Osteoblast (primary cell): ENCODE results near the gene NISCH. TPM values are rescaled to one million over a fixed set of nuclear protein-coding genes. Genes with fewer than 3 reads are reported as not detected.

Experiments
- DNase-seq: peaks from one replicate; pipeline ENCODE4 v3.0.0; 2011; ENCODE audit warnings: low spot score, mixed read lengths; ENCODE audit not compliant: insufficient read length; ENCODE audit errors: missing footprints
- H2AFZ ChIP-seq: 2 replicates; pipeline ENCODE4 v1.6.0; 2011; ENCODE audit warnings: mild to moderate bottlenecking, low read length
- H3K27ac ChIP-seq: 2 replicates; pipeline ENCODE4 v1.5.1; 2011; ENCODE audit warnings: mild to moderate bottlenecking, low read depth, low read length, moderate library complexity
- H3K27me3 ChIP-seq: 2 replicates; pipeline ENCODE4 v1.6.0; 2012; ENCODE audit warnings: mild to moderate bottlenecking, control low read depth, inconsistent platforms, low read length, moderate library complexity; ENCODE audit not compliant: insufficient read depth
- H3K36me3 ChIP-seq: 2 replicates; pipeline ENCODE4 v1.5.1; 2011; ENCODE audit warnings: mild to moderate bottlenecking, low read length, control low read depth, moderate library complexity; ENCODE audit not compliant: insufficient read depth
- H3K4me1 ChIP-seq: 2 replicates; pipeline ENCODE4 v1.5.1; 2011; ENCODE audit warnings: mild to moderate bottlenecking, low read length, control low read depth, moderate library complexity; ENCODE audit not compliant: insufficient read depth
- H3K4me2 ChIP-seq: 2 replicates; pipeline ENCODE4 v1.6.0; 2011; ENCODE audit warnings: mild to moderate bottlenecking, low read length; ENCODE audit not compliant: insufficient read depth
- H3K4me3 ChIP-seq: fragments of 200-600 bp; sonication (generic); 3 replicates; pipeline ENCODE4 v1.5.1; 2012; ENCODE audit warnings: mild to moderate bottlenecking, low read length, inconsistent platforms; ENCODE audit not compliant: insufficient read depth
- H3K79me2 ChIP-seq: 2 replicates; pipeline ENCODE4 v1.6.0; 2012; ENCODE audit warnings: mild to moderate bottlenecking, low read length, control low read depth, inconsistent platforms; ENCODE audit not compliant: insufficient read depth
- H3K9me3 ChIP-seq: 2 replicates; pipeline ENCODE4 v1.5.1; 2011; ENCODE audit warnings: low read depth, low read length, control low read depth
- H4K20me1 ChIP-seq: 2 replicates; pipeline ENCODE4 v1.6.0; 2012; ENCODE audit warnings: mild to moderate bottlenecking, low read length, control low read depth; ENCODE audit not compliant: insufficient read depth
- total RNA-seq: library from RNA; depleted of rRNA; stranded (reverse); fragments of >200 nt; gene quantifications from 2 replicates; pipeline ENCODE4 v1.2.3, GENCODE V29; 2012
- TF ChIP-seq, protein P1 (sequence below): IDR thresholded peaks from 2 replicates; pipeline ENCODE4 v1.5.1; 2011; ENCODE audit warnings: mild to moderate bottlenecking, low read depth, low read length, moderate library complexity; ENCODE audit errors: extremely low read depth

The NISCH gene
- total RNA-seq, 1 donor: 83.2 TPM

DNA sequence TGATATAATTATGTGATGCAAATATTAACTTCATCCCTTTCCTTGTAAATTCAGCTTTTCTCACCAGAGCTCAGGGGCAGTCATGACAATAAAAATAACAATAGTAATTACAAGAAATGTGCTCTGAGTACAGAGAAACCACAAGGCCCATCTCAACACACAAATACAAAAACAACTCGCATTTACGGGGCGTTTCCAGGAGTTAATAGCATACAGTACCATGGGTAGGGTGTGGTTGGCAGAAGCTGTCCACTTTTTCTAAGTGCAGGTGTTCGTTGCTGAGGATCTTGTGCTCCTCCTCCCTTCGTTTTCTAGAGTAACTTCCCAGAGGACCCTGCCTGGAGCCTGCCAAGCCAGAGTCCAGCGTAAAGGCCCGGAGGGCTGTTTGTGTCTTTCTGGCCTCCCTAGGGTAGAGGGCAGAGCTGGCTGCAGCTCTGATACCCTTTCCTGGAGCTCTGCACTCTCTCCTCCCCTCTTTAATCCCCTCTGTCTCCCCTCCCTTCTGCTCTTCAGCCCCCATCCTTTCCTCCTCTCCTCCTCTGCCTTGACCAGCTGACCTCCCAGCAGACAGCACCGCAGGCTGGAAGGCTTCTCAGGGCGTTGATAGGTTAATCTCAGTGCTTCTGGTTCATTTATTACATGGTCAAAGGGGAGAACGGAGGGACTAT lies 21.9 kb upstream of the NISCH start:
- Histone ChIP-seq H3K27ac (no peak overlapping the region), H3K79me2 (no peaks in the 10 kb centered on the region), H3K36me3 (no peaks in the 10 kb centered on the region), H2AFZ (no peak overlapping the region), H3K9me3 (no peaks in the 10 kb centered on the region), H4K20me1 (no peaks in the 10 kb centered on the region), H3K27me3 (peaks cover 10% of the 10 kb centered on the region), H3K4me3 (no peak overlapping the region), H3K4me1 (peaks cover 4% of the 10 kb centered on the region), H3K4me2 (no peak overlapping the region)
- no peak for DNase-seq
- TF ChIP-seq, protein P1, sequence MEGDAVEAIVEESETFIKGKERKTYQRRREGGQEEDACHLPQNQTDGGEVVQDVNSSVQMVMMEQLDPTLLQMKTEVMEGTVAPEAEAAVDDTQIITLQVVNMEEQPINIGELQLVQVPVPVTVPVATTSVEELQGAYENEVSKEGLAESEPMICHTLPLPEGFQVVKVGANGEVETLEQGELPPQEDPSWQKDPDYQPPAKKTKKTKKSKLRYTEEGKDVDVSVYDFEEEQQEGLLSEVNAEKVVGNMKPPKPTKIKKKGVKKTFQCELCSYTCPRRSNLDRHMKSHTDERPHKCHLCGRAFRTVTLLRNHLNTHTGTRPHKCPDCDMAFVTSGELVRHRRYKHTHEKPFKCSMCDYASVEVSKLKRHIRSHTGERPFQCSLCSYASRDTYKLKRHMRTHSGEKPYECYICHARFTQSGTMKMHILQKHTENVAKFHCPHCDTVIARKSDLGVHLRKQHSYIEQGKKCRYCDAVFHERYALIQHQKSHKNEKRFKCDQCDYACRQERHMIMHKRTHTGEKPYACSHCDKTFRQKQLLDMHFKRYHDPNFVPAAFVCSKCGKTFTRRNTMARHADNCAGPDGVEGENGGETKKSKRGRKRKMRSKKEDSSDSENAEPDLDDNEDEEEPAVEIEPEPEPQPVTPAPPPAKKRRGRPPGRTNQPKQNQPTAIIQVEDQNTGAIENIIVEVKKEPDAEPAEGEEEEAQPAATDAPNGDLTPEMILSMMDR: no peak

DNA sequence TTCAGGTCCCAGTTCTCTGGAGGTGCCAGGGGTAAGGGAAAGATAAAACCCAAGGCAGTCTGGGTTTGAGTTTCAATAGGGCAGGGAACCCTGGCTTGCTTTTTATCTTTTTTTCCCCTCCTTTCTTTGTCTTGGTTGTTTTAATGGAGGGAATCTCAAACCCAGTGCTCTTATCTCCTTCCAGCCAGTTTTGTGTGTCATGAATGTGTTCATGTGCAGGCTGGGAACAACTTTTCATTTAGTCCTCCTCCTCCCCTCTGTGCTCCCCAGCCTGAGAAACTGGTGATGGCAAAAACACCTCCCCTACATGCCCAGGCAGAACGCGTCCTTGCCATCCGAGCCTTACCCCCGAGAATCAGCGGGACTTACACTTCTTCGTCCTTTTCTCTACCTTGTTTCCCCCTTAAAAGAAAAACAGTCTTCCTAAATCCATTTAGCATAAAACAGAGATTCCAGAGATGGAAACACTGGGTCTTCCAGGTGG lies 21.4 kb upstream of the NISCH start:
- Histone ChIP-seq H3K4me1 (peaks cover 4% of the 10 kb centered on the region), H3K36me3 (no peaks in the 10 kb centered on the region), H3K4me3 (no peak overlapping the region), H3K4me2 (no peak overlapping the region), H3K79me2 (no peaks in the 10 kb centered on the region), H3K9me3 (no peaks in the 10 kb centered on the region), H3K27me3 (peaks cover 10% of the 10 kb centered on the region), H2AFZ (no peak overlapping the region), H4K20me1 (no peaks in the 10 kb centered on the region), H3K27ac (no peak overlapping the region)
- no peak for DNase-seq
- TF ChIP-seq, protein P1: no peak

DNA sequence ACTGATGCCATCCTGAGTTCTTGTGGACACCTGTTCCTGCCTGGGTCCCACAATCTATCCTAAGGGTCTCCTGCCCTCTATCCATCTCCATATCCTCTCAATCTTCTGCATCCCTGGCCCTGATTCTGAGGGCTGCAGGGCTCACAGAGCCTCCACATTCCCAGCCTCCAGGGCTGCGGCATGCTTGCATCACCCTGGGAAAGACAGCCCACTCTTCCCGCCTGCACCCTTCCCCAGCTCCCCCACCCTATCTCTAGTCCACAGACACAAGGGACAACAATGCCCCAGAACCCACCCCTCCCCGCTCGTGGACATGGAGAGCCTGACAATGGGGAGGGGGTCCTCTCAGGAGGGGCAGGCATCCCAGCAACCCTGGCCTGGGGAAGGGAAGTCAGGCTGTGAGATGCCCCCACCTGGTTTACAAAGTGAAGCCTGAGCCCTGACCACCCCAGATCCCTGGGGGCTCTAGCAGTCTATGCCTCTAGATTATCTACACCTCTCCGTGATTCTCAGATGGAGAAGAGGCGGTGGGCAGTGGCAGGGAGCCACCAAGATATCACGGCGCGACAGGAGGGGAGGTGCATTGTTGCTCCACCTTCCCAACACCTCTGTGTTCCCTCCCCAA lies 20.8 kb upstream of the NISCH start:
- Histone ChIP-seq H4K20me1 (no peaks in the 10 kb centered on the region), H3K4me1 (peaks cover 4% of the 10 kb centered on the region), H2AFZ (no peak overlapping the region), H3K4me2 (no peak overlapping the region), H3K79me2 (no peaks in the 10 kb centered on the region), H3K4me3 (no peak overlapping the region), H3K27me3 (peaks cover 10% of the 10 kb centered on the region), H3K9me3 (no peaks in the 10 kb centered on the region), H3K36me3 (no peaks in the 10 kb centered on the region), H3K27ac (no peak overlapping the region)
- TF ChIP-seq, protein P1: no peak
- no peak for DNase-seq
